H9 (cell line): ENCODE results near the gene COL23A1. TPM values are rescaled to one million over a fixed set of nuclear protein-coding genes. Genes with fewer than 3 reads are reported as not detected.

Experiments used
- DNase-seq: peaks from one replicate; pipeline ENCODE4 v3.0.0-alpha.2; 2017
- H2AFZ ChIP-seq: one replicate; pipeline ENCODE4 v1.6.1; 2013; ENCODE audit warnings: mild to moderate bottlenecking, low read length, control low read depth, moderate library complexity
- H2AK5ac ChIP-seq: 2 replicates; pipeline ENCODE4 v1.6.1; 2013; ENCODE audit warnings: low read length, control low read depth, mixed read lengths; ENCODE audit not compliant: insufficient read length
- H2BK120ac ChIP-seq: one replicate; pipeline ENCODE4 v1.6.1; 2013; ENCODE audit warnings: low read depth, mild to moderate bottlenecking, low read length, control low read depth, inconsistent platforms; ENCODE audit not compliant: poor library complexity, severe bottlenecking
- H2BK12ac ChIP-seq: 2 replicates; pipeline ENCODE4 v1.6.1; 2013; ENCODE audit warnings: low read length, control low read depth, mixed read lengths, low read depth; ENCODE audit not compliant: insufficient read length
- H2BK15ac ChIP-seq: 2 replicates; pipeline ENCODE4 v1.6.1; 2013; ENCODE audit warnings: low read depth, low read length, control low read depth
- H2BK20ac ChIP-seq: one replicate; pipeline ENCODE4 v1.6.1; 2013; ENCODE audit warnings: low read depth, mild to moderate bottlenecking, low read length, control low read depth, inconsistent platforms; ENCODE audit not compliant: poor library complexity, severe bottlenecking
- H2BK5ac ChIP-seq: 2 replicates; pipeline ENCODE4 v1.6.1; 2013; ENCODE audit warnings: low read length, control low read depth, mixed read lengths; ENCODE audit not compliant: insufficient read length
- H3K14ac ChIP-seq: 2 replicates; pipeline ENCODE4 v1.6.1; 2013; ENCODE audit warnings: low read length, control low read depth; ENCODE audit not compliant: insufficient read depth
- H3K18ac ChIP-seq: 2 replicates; pipeline ENCODE4 v1.6.1; 2013; ENCODE audit warnings: low read depth, mild to moderate bottlenecking, mixed read lengths, low read length, control low read depth; ENCODE audit not compliant: insufficient read length
- H3K23ac ChIP-seq: 2 replicates; pipeline ENCODE4 v1.6.1; 2013; ENCODE audit warnings: low read length, control low read depth, mixed read lengths, low read depth; ENCODE audit not compliant: insufficient read length
- H3K23me2 ChIP-seq: 2 replicates; pipeline ENCODE4 v1.6.1; 2013; ENCODE audit warnings: low read depth, mild to moderate bottlenecking, mixed read lengths, low read length, control low read depth; ENCODE audit not compliant: insufficient read length, poor library complexity, severe bottlenecking
- H3K27ac ChIP-seq: 2 replicates; pipeline ENCODE4 v1.5.1; 2013; ENCODE audit warnings: low read length, control low read depth, mixed read lengths, low read depth; ENCODE audit not compliant: insufficient read length
- H3K27me3 ChIP-seq: 2 replicates; pipeline ENCODE4 v1.6.1; 2013; ENCODE audit warnings: low read length, control low read depth, inconsistent platforms; ENCODE audit not compliant: insufficient read depth
- H3K4ac ChIP-seq: 2 replicates; pipeline ENCODE4 v1.6.1; 2013; ENCODE audit warnings: low read depth, mild to moderate bottlenecking, control low read depth, inconsistent platforms, low read length, moderate library complexity
- H3K4me1 ChIP-seq: 2 replicates; pipeline ENCODE4 v1.6.1; 2013; ENCODE audit warnings: low read length, control low read depth, inconsistent platforms; ENCODE audit not compliant: insufficient read depth
- H3K4me2 ChIP-seq: 2 replicates; pipeline ENCODE4 v1.6.1; 2013; ENCODE audit warnings: low read length, control low read depth, mixed read lengths; ENCODE audit not compliant: insufficient read length, insufficient read depth
- H3K56ac ChIP-seq: 2 replicates; pipeline ENCODE4 v1.6.1; 2013; ENCODE audit warnings: low read depth, mild to moderate bottlenecking, mixed read lengths, low read length, control low read depth; ENCODE audit not compliant: insufficient read length
- H3K79me1 ChIP-seq: 2 replicates; pipeline ENCODE4 v1.6.1; 2013; ENCODE audit warnings: low read depth, mild to moderate bottlenecking, moderate library complexity, low read length, control low read depth, inconsistent platforms; ENCODE audit not compliant: insufficient read depth, poor library complexity, severe bottlenecking
- H3K79me2 ChIP-seq: 2 replicates; pipeline ENCODE4 v1.6.1; 2013; ENCODE audit warnings: low read length, control low read depth, inconsistent platforms; ENCODE audit not compliant: insufficient read depth
- H3K9ac ChIP-seq: 2 replicates; pipeline ENCODE4 v1.6.1; 2013; ENCODE audit warnings: low read length, control low read depth, mixed read lengths; ENCODE audit not compliant: insufficient read length; ENCODE audit errors: extremely low read depth
- H3K9me3 ChIP-seq: one replicate; pipeline ENCODE4 v1.6.1; 2013; ENCODE audit warnings: low read depth, low read length, inconsistent platforms; ENCODE audit not compliant: control insufficient read depth
- H3T11ph ChIP-seq: one replicate; pipeline ENCODE4 v1.6.1; 2013; ENCODE audit warnings: mild to moderate bottlenecking, low read length, control low read depth, inconsistent platforms
- H4K20me1 ChIP-seq: one replicate; pipeline ENCODE4 v1.6.1; 2013; ENCODE audit not compliant: control insufficient read depth, insufficient read length, insufficient read depth
- H4K5ac ChIP-seq: 2 replicates; pipeline ENCODE4 v1.6.1; 2013; ENCODE audit warnings: low read depth, mild to moderate bottlenecking, mixed read lengths, low read length, control low read depth; ENCODE audit not compliant: insufficient read length
- H4K8ac ChIP-seq: replicated peaks from 2 replicates; pipeline ENCODE4 v1.6.1; 2013; ENCODE audit warnings: low read length, control low read depth, mixed read lengths, low read depth; ENCODE audit not compliant: insufficient read length
- H4K91ac ChIP-seq: 2 replicates; pipeline ENCODE4 v1.6.1; 2013; ENCODE audit warnings: low read depth, mild to moderate bottlenecking, moderate library complexity, mixed read lengths, low read length, control low read depth; ENCODE audit not compliant: insufficient read length
- H3K27ac Mint-ChIP-seq, 3 experiments: 2 replicates in 2 of 3; 3 replicates in 1 of 3; pipeline ENCODE4 v1.8.0; 2020 to 2021; ENCODE audit warnings: mixed read lengths in 3 of 3, mild to moderate bottlenecking in 1 of 3, moderate library complexity in 1 of 3
- H3K27me3 Mint-ChIP-seq: 2 replicates; pipeline ENCODE4 v1.8.0; 2021; ENCODE audit warnings: low read depth, mild to moderate bottlenecking, moderate library complexity, mixed read lengths
- H3K36me3 Mint-ChIP-seq, 3 experiments: 2 replicates in 2 of 3; 3 replicates in 1 of 3; pipeline ENCODE4 v1.8.0; 2020 to 2021; ENCODE audit warnings: low read depth in 3 of 3, mixed read lengths in 3 of 3; ENCODE audit not compliant: insufficient read depth in 1 of 3
- H3K4me1 Mint-ChIP-seq, 2 experiments: 2 replicates each; pipeline ENCODE4 v1.8.0; 2020; ENCODE audit warnings: mixed read lengths in 2 of 2
- H3K4me3 Mint-ChIP-seq, 2 experiments: 2 replicates in 1 of 2; 3 replicates in 1 of 2; pipeline ENCODE4 v1.8.0; 2020 to 2021; ENCODE audit warnings: mild to moderate bottlenecking in 2 of 2, mixed read lengths in 2 of 2, moderate library complexity in 1 of 2
- H3K9me3 Mint-ChIP-seq, 2 experiments: 2 replicates in 1 of 2; 3 replicates in 1 of 2; pipeline ENCODE4 v1.8.0; 2020; ENCODE audit warnings: mild to moderate bottlenecking in 2 of 2, mixed read lengths in 2 of 2, moderate library complexity in 1 of 2
- CTCF ChIP-seq: fragments of 200-600 bp; sonication (generic); conservative IDR thresholded peaks from 3 replicates; pipeline ENCODE4 v1.8.0; 2021; ENCODE audit warnings: antibody characterized with exemption, mild to moderate bottlenecking
- WGBS: extraction: QIAGEN DNeasy Blood & Tissue Kit; methylation state at CpG from one replicate; pipeline ENCODE4 v1.1.7; 2013; ENCODE audit warnings: missing lambda C conversion rate, low lambda C conversion rate, mixed read lengths; ENCODE audit not compliant: insufficient read length; ENCODE audit errors: extremely low coverage; 5-methylcytosine and 5-hydroxymethylcytosine counted together
- total RNA-seq: library from RNA; stranded (reverse); gene quantifications from 2 replicates; pipeline ENCODE4 v1.2.1, GENCODE V29; 2021

Gene COL23A1
- total RNA-seq, 1 experiment from 2014 or later: 2.6 TPM

- Mint-ChIP-seq H3K27me3 (no peaks in the 10 kb centered on the region), H3K27ac (no peak overlapping the region), H3K4me1 (peaks cover 5 to 17% of the 10 kb centered on the region in 2 experiments; a peak in 3 of 4 replicates), H3K9me3 (no peaks in the 10 kb centered on the region; a peak in 1 of 5 replicates), H3K36me3 (no peaks in the 10 kb centered on the region), H3K4me3 (no peak overlapping the region)
- DNase-seq: no peak
- Histone ChIP-seq H4K91ac (no peak overlapping the region), H2BK12ac (no peak overlapping the region), H2BK120ac (no peak overlapping the region), H3K56ac (no peak overlapping the region), H3T11ph (no peak overlapping the region), H2AFZ (no peak overlapping the region), H3K9me3 (no peaks in the 10 kb centered on the region), H3K27ac (no peak overlapping the region), H4K5ac (no peak overlapping the region), H3K4ac (no peak overlapping the region), H2BK20ac (no peak overlapping the region), H2BK15ac (no peak overlapping the region), H2BK5ac (no peak overlapping the region), H3K79me1 (no peaks in the 10 kb centered on the region), H3K27me3 (no peaks in the 10 kb centered on the region), H3K79me2 (no peaks in the 10 kb centered on the region), H3K14ac (peak overlapping the region; percentile 24; the same call in 1 of the 2 replicates), H2AK5ac (no peak overlapping the region), H3K23me2 (no peaks in the 10 kb centered on the region), H3K9ac (no peak overlapping the region), H3K4me2 (no peak overlapping the region), H4K20me1 (peaks cover 2% of the 10 kb centered on the region), H3K4me1 (no peaks in the 10 kb centered on the region), H4K8ac (no peak overlapping the region), H3K18ac (no peak overlapping the region), H3K23ac (no peak overlapping the region)
- no CpG with 5 or more reads among the region's 7 CpGs for WGBS
- no peak for TF ChIP-seq CTCF
These were observed 57.5 kb downstream of the COL23A1 start for GRCh38 chr5:178532666-178533065.
